HTR-8/SVneo (cell line): Measurements from ENCODE around the gene RASD1.

Experiments
- DNase-seq: peaks from one replicate; pipeline ENCODE4 v3.0.0; 2011; ENCODE audit warnings: low spot score, mixed read lengths; ENCODE audit not compliant: insufficient read length
- FAIRE-seq: peaks from 2 replicates; lab custom pipeline; 2011; peaks lifted over from hg19 to GRCh38; lab: Jason Lieb, UNC

RASD1 gene

GRCh38 chr17:17527956-17528500 is 31.8 kb upstream of the RASD1 start:
- FAIRE-seq (no peak), DNase-seq (no peak)

DNA sequence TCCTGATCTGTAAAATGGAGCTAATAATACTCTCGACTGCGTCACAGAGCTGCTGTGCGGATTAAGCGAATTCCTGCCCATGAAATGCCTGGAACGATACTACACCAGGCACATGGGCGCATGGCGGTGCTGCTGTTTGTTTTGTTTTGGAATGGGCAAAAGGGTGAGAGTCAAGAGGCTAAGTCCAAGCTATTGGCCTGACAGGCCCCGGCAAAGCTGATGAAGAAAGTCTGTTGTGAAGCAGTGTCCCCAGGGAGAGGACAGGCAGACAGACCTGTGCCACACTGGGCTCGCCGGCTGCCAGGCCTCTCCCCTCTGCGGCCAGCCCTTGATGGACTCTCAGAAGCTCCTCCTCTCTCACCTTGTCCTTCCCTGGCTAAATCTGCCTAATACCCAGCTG is 31.3 kb upstream of the RASD1 start:
- DNase-seq = no peak
- no peak for FAIRE-seq

DNA sequence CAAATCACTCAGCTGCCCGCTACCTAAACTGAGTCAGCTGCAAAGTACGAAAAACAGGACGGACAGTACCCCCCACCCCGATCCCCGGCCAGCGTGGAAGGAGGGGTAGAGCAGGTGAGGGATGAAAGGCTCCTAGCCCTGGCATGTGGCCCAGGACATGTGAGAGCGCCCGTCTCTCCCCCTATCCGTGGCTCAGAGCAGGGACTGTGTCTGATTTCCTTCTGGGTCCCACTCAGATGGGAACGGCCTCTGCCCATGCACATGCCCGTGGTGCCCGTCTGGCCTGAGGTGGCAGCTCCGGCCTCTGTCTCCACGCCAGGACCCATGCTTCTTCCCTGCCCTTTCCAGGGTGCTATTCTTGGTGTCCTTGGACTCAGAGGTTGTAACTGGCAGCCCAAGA is 30.2 kb upstream of the RASD1 start:
- FAIRE-seq = no peak
- no peak for DNase-seq

DNA sequence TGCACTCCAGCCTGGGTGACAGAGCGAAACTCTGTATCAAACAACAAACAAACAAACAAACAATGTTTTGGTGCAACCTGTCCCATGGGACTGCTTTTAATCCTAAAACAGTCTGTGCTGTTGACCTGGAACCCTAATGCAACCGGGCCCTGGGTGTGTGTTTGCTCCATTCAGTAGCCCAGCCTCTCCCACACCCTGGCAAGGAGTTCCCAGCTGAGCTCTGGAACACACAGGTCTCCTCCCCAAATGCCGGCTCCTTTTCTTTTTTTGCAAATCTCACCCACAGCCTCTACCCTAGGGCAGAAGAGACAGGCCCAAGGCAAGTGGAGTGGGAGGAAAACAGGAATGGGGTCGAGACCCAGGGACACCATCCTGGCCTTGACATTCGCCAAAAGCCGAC is 29.8 kb upstream of the RASD1 start:
- FAIRE-seq = no peak
- DNase-seq = no peak

GRCh38 chr17:17525311-17525710 is 29.1 kb upstream of the RASD1 start:
- no peak for FAIRE-seq

GRCh38 chr17:17523731-17524490 is 27.7 kb upstream of the RASD1 start:
- FAIRE-seq = no peak
- no peak for DNase-seq

More at GRCh38 chr17:17525311-17525710, 29.1 kb upstream of the RASD1 start:
- DNase-seq = no peak

DNA sequence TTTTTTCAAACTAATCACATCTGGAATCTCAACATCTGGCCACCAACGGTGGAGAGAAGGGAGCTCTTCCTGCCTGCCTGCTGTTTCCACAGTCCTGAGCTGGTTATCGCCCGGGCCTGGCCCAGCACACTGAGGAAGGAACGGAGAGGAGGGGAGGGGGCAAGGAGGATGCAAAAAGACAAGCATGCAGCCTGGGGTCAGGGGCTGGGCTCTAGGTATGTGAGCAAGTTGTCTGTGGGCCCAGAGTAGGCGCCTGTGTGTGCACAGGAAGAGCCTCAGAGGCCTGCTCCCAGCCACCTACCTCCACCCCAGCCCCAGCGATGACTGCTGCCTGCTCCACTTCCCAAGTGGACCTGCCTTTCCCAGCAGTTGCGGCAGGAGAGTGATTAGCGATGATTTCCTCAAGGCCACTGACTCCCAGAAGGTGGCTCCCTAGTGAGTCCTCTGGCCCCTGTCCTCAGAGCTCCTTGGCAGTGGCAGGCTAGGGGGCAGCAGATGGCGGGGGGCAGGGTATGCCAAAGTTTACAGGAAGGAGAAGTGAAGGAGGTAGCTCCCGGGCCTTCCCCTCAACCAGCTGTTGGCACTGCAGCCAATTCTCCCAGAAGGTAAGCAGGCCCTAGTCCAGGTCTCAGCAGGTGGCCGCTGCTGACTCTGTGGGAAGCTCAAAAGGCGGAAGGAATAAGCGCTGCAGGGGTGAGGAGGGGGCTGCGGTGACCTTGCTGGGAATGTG is 27.0 kb upstream of the RASD1 start:
- DNase-seq (no peak), FAIRE-seq (peak; percentile 4)

- FAIRE-seq (no peak), DNase-seq (no peak)
These were observed 24.5 kb upstream of the RASD1 start for GRCh38 chr17:17520599-17521232.

DNA sequence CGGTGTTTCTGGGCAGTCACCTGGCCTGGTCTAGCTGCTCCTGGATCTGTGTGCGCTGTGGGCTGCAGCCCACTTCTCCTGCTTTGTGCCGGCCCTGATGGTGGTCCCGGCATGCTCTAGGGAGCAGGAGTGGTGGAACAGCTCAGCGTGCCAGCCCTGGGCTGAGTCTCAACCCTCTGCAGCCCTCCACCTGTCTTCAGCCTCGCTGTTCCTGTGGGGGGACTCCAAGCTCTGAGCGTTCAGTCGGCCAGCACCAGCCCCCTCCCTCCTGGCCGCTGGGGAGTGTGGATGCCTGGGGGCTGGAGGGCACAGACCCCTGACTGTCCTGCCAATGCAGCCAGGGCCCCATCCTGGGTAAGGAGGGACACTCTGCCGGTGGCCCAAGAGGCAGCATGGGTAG is 23.7 kb upstream of the RASD1 start:
- FAIRE-seq (no peak), DNase-seq (no peak)

- no peak for DNase-seq
These were observed 22.8 kb upstream of the RASD1 start for GRCh38 chr17:17518951-17519350.

GRCh38 chr17:17518014-17518413 is 21.8 kb upstream of the RASD1 start:
- FAIRE-seq = no peak
- no peak for DNase-seq

More at GRCh38 chr17:17518951-17519350, 22.8 kb upstream of the RASD1 start:
- FAIRE-seq = no peak

DNA sequence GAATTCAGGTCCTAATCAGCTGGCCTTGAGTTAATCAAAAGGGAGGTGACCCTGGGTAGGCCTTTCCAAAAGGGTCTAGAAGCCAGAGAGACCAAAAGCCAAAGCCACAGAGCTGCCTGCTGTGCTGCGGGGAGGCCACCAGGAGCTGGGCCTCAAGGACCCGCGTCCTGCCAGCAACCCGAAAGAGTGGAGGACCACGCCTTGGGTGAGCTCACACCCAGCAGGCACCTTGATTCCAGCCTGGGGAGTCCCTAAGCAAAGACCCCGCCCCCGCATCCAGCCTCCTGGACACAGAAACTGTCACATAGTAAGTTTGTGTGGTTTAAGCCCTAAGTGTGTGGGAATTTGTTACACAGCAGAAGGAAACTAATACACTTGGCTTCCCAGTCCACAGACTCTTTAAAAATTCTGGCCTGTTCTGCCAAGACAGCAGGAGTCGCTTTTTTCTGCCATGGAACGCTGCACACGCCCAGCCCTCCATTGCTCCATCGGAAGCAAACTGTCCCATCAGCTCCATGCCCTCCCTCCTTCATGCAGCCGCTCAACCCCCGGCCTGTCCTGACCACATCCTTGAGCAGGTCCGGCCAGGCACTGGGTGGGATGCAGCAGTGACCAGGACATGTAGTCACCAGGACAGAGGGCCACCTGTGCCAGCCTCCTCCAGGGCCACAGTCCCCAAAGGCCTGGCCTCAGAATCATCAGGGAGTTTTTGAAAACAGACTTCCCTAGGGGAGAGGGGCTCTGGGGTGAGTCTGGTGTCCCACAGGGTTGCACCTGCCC is 20.9 kb upstream of the RASD1 start:
- DNase-seq (no peak), FAIRE-seq (no peak)

DNA sequence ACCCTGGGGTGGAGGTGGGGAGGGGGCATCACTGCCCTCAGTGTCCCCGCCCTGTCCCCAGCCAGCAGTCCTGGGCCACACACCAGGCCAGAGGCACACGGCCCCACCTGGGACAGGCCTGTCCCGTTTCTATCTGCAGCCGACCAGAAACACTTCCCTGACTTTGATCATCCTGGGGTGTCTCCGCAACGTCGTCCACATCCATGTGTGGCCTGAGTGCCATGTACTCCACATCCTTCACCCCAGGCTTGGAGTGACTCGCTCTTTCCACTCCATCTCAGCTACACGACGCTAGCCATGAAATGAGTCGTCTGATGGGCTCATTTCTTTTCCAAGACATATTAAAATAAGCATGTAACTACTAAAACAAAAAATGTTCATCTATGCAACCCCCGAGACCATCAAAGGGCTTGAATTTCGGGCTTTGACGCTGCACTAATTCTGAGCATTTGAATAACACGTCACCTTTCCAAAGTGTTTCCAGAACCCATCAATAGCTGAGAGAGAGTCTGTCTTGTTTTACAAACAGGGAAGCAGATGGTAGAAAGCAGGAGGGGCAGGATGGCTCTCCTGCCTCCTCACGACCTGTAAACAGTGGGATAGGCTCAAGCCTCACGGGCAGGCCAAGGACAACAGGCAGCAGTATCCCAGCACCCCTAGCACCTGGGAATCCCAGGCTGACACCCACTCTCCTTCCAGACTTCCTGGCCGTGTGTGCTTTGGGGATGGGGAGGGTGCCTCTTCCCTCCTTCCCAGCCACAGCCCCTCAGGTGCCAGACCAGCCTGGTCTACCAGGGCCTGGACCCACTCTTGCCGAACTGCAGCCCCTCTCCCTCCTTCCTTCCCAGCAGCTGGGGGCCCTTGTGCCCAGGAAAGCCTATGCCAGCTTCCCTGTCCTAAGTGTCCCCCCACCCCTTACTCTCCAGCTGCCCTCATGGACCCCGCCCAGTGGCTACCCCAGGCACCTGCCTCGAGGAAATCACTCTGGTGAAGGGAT is 20.0 kb upstream of the RASD1 start:
- DNase-seq (no peak), FAIRE-seq (peak; percentile 94)

DNA sequence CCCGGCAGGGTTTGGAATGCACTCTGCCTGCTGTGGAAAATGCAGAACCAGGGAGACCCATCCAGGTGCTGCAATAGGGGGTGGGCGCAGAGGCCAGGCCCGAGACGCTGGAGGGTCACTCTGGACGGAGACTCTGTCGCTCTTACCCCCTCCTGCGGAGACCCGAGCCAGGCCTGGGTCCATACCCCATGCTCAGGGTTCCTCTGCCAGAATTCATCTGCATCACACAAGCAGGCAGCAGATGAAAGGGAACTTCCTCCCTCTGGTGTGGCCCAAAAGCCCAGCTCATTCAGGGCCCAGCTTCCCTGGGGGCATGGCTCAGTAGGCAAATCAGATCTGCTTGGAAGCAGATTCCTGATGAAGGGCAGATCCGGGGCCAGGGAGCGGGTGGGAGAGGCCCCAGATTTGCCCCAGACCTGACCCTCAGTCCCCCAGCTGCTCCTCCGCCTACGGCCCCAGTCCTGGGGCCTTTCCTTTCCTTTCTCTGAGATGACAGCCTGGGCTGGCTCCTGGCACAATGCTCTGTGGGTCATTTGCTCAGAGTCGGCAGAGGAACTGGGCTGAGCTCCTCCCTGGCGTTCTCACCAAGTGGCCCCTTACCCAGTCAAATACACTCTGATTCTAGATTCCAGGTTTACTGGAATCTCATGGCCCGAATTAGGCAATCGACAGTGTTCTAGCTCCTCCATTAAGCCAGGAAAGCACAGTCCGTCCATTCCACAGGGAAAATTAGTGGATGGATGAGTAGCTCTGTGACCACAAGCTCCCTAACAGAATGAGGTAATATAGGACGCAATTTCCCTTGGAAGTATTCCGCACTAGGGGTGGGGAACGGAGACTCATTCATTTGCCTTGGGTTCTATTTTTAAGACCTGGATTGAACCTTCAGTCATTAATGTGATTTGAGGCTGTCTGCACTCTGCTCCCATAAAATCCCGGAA is 19.1 kb upstream of the RASD1 start:
- no peak for DNase-seq
- no peak for FAIRE-seq

DNA sequence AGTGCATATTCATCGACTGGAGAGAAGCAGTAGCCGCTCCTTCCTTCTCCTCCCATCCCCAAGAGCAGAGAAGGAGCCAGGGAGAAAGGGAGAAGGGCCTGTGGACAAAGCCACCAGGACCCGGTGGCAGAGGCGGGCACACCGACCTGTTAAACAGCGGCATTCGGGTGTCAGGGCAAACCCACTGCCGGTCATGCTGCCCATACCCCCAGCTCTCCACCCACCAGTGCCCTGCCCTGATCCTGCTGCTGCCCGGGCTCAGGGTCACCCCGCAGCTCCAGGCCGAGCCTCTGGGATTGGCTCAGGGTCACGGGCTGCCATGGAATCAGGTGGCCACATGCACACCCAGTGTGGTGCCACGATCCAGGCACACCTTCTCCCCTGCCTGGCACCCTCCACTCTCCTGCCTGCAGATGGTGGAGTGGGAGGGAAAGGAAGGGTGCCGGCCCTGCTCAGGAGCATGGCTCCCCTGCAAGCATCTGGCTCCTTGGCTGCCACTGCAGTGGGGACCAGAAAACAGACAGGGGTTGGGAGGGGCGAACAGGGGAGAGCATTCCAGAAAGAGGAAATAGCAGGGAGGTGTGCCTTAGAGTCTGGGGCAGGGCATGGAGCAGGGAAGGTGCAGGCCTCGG is 18.3 kb upstream of the RASD1 start:
- FAIRE-seq (no peak), DNase-seq (no peak)

DNA sequence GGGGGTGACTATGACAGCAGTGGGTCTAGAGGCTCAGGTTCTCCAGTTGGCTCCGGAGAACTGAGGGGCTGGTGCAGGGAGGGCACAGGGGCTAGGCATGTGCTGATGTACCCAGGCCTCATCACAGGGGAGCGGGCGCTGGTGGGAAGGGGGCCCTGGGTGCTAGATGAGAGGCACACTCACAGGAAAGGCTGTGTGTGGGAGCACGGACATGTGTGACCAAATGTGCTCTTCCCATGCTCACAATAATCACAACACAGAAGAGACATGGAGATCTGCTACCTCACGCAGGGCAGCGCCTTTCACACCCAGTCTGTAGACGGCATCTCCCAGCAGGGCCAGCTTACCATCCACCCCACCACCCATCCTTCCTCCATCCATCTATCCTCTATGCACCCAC is 17.4 kb upstream of the RASD1 start:
- FAIRE-seq = peak; percentile 92

DNA sequence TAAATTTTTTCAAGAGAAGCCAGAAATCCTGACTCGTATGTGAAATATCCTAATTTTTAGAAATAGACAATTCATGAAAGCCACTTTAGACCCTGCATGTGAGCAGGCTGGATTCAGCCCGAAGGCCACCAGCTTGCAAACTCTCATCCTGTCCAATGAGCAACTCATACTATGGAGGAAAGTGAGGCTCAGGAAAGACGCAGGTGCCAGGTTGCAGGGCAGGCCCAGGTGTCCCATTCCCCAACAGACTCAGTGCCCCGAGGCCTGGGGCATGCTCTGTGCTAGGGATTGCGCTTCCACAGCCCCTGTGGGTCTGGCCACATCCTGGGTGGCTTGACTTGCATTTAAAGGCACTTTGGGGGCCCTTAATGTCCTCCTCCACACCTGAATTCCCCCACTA is 16.7 kb upstream of the RASD1 start:
- no peak for DNase-seq

More for the DNA sequence above, 17.4 kb upstream of the RASD1 start:
- no peak for DNase-seq

More for the DNA sequence above, 16.7 kb upstream of the RASD1 start:
- no peak for FAIRE-seq
